HFF-Myc (cell line): ENCODE measurements around the gene TEX29.

Experiments used
- DNase-seq: peaks from one replicate; pipeline ENCODE4 v3.0.0-alpha.2; 2011; ENCODE audit warnings: low read depth; ENCODE audit errors: extremely low read depth
- H3K4me3 ChIP-seq: replicated peaks from 2 replicates; pipeline ENCODE4 v1.5.1; 2011; ENCODE audit warnings: low read depth, mild to moderate bottlenecking, control low read depth, low read length
- CTCF ChIP-seq: IDR thresholded peaks from 2 replicates; pipeline ENCODE4 v1.5.1; 2012; ENCODE audit warnings: mild to moderate bottlenecking, low read depth, low read length, control low read depth; ENCODE audit errors: missing control alignments

The TEX29 gene

GRCh38 chr13:111365149-111366005 lies 44.9 kb downstream of the TEX29 start:
- DNase-seq: no peak
- no peak for TF ChIP-seq CTCF
- H3K4me3 ChIP-seq: no peak overlapping the region

DNA sequence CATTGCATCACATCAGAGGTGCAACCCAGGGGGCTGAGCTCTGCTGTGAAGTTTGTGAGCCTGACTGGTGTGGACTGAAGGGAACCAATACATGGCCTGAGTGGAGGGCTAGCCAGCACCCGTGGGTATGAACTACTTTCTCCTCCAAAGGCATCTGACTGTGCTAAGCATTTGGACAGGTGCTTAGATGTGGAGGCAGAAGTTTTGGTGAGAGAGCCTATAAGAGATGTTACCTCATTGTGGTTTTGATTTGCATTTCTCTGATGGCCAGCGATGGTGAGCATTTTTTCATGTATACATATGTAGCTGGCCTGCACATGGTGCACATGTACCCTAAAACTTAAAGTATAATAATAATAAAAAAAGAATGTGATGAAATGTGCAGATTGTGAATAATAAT lies 46.9 kb downstream of the TEX29 start:
- no peak overlapping the region for H3K4me3 ChIP-seq
- no peak for TF ChIP-seq CTCF
- no peak for DNase-seq

DNA sequence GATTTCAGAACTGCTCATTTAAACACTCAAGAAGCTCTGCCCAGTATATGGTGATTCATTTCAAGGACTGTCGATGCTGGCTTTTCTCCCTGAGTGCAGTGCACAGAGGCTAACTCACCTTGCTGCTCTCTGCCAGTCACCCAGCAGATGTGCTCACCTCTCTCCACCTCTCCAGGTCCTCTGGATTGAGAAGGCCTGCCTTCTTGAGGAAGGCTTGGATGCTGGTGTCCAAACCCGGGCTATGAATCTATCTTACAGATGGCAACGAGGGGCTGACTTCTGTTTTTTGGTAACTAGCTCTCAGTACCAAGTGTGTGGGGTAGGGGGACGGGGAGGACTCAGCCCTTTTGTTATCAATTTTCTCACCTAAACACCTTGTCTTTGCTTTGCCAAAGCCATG lies 47.6 kb downstream of the TEX29 start:
- DNase-seq: no peak
- no peak for TF ChIP-seq CTCF
- H3K4me3 ChIP-seq: no peak overlapping the region

GRCh38 chr13:111370147-111370546 lies 49.7 kb downstream of the TEX29 start:
- no peak overlapping the region for H3K4me3 ChIP-seq
- TF ChIP-seq CTCF: no peak
- no peak for DNase-seq

GRCh38 chr13:111370570-111371535 lies 50.4 kb downstream of the TEX29 start:
- no peak for DNase-seq
- TF ChIP-seq CTCF: no peak
- no peak overlapping the region for H3K4me3 ChIP-seq

DNA sequence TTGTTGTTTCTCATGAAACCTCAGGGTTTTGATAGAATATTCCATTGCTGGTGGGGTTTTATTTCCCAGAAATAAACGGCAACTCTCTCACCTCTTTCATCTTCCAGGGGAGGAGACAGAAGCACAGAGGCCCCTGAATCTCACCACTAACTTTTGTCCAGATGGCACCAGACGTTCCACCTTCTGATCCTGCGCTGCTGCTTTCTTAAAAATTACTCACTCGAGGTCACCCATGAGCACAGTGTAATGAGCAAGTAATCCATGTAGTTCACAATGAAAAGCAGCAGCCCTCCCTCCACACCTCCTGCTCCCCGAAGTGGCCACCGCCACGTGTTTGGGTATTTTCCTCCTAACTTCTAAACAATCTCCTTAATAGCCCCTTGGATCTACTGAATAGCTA lies 51.3 kb downstream of the TEX29 start:
- DNase-seq: no peak
- no peak overlapping the region for H3K4me3 ChIP-seq
- TF ChIP-seq CTCF: no peak
